Measurements from ENCODE around the gene STXBP3.

Gene STXBP3

GRCh38 chr1:108858230-108858950 lies 111.9 kb downstream of the STXBP3 start:
- no peaks in the 10 kb centered on the region for H3K4me1 ChIP-seq (ENCODE audit: control insufficient read depth, insufficient read depth, low read length, poor library complexity, severe bottlenecking)
- WGBS, 2 experiments (ENCODE audit: insufficient coverage in 2 of 2): 91 to 97% methylated on average over 3 of the region's 6 CpGs
- no peak overlapping the region for H3K27ac ChIP-seq (ENCODE audit: low read depth, low read length, severe bottlenecking)

More at GRCh38 chr1:108858230-108858950, 111.9 kb downstream of the STXBP3 start:
- H3K4me3 ChIP-seq (ENCODE audit: extremely low read depth, insufficient read depth, low read length, poor library complexity, severe bottlenecking): no peak overlapping the region
- H3K9me3 ChIP-seq (ENCODE audit: control insufficient read depth, low read length): no peaks in the 10 kb centered on the region
- H3K36me3 ChIP-seq (ENCODE audit: control insufficient read depth, insufficient read depth, low read length): no peaks in the 10 kb centered on the region
